Hepatocyte (in vitro differentiated cells): ENCODE results near the gene CHD1.

Experiments
- CTCF ChIP-seq: fragments of 200-600 bp; sonication (generic); IDR thresholded peaks from 2 replicates; pipeline ENCODE4 v1.5.1; 2016; ENCODE audit warnings: antibody characterized with exemption, mild to moderate bottlenecking; ENCODE audit not compliant: poor library complexity
- EZH2 ChIP-seq: fragments of 200-600 bp; sonication (generic); IDR thresholded peaks from 2 replicates; pipeline ENCODE4 v1.6.1; 2016; ENCODE audit warnings: antibody characterized with exemption, mild to moderate bottlenecking, borderline replicate concordance

DNA sequence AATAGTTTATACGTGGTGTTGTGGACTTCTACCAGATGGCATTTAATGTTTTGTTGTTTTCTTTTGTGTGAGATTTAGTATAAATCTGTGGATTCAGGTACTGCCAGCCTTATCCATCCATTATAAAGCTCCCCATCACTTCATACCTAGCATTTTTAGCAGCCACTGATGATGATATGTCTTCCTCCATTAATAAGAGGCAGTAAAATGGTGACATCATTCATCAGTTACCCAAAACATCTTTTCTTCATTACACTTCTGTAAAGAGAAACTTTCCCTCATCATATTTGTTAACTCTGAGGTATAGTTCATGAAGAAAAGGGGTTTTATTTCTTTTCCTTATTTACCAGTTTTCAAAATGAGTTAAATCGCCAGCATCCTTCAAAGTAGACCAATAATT is 19.4 kb downstream of the CHD1 start:
- TF ChIP-seq CTCF (no peak), EZH2 (no peak)
